ENCODE measurements around the gene MAMDC2. TPM values are rescaled to one million over a fixed set of nuclear protein-coding genes. Genes with fewer than 3 reads are reported as not detected.
"Not testable (repeated sequence)": the region's sequence is repeated elsewhere in the genome, so short reads cannot be mapped to it uniquely, and the experiment has no call there.

MAMDC2 gene
- total RNA-seq, 1 donor from 2014 or later: 211 TPM

GRCh38 chr9:70192707-70193106 is 149.1 kb downstream of the MAMDC2 start:
- no peak overlapping the region for H3K27ac Mint-ChIP-seq (ENCODE audit: unreplicated experiment)

GRCh38 chr9:70195456-70195855 is 151.8 kb downstream of the MAMDC2 start:
- Histone ChIP-seq H3K9me3 (ENCODE audit: insufficient read depth, low read depth, low read length) (no peaks in the 10 kb centered on the region), H3K4me2 (ENCODE audit: low read length) (no peak overlapping the region), H3K27me3 (ENCODE audit: insufficient read depth, low read length) (no peaks in the 10 kb centered on the region), H3K9ac (ENCODE audit: low read length) (no peak overlapping the region), H3K27ac (ENCODE audit: low read depth, low read length) (no peak overlapping the region), H4K20me1 (ENCODE audit: insufficient read depth, low read length) (no peaks in the 10 kb centered on the region), H3K4me3 (ENCODE audit: insufficient read depth, low read depth, low read length) (no peak overlapping the region), H3K4me1 (ENCODE audit: insufficient read depth, low read length) (no peaks in the 10 kb centered on the region), H2AFZ (ENCODE audit: low read depth, low read length) (no peak overlapping the region), H3K36me3 (ENCODE audit: insufficient read depth, low read length) (peaks cover 7% of the 10 kb centered on the region), H3K79me2 (ENCODE audit: insufficient read depth, low read length) (no peaks in the 10 kb centered on the region)
- Mint-ChIP-seq H3K27ac (ENCODE audit: unreplicated experiment) (no peak overlapping the region), H3K9me3 (ENCODE audit: unreplicated experiment) (no peaks in the 10 kb centered on the region), H3K4me1 (ENCODE audit: low read depth, unreplicated experiment) (peaks cover 2% of the 10 kb centered on the region), H3K36me3 (ENCODE audit: low read depth, unreplicated experiment) (peaks cover 5% of the 10 kb centered on the region), H3K4me3 (ENCODE audit: unreplicated experiment) (no peak overlapping the region), H3K27me3 (ENCODE audit: low read depth, unreplicated experiment) (no peaks in the 10 kb centered on the region)
- TF ChIP-seq EZH2 (IDR thresholded peaks at IDR 0.05; ENCODE audit: insufficient read depth, low read length): no peak
- no peak for TF ChIP-seq CTCF (IDR thresholded peaks at IDR 0.05; ENCODE audit: insufficient read depth, low read depth, low read length)
- FAIRE-seq (no peak), DNase-seq (ENCODE audit: low read depth) (peak; percentile 3)

More at GRCh38 chr9:70192707-70193106, 149.1 kb downstream of the MAMDC2 start:
- H3K4me1 ChIP-seq (ENCODE audit: insufficient read depth, low read length): no peaks in the 10 kb centered on the region
- H3K4me3 Mint-ChIP-seq (ENCODE audit: unreplicated experiment): no peak overlapping the region
- DNase-seq (ENCODE audit: low read depth): no peak
- TF ChIP-seq EZH2 (IDR thresholded peaks at IDR 0.05; ENCODE audit: insufficient read depth, low read length) (no peak), CTCF (IDR thresholded peaks at IDR 0.05; ENCODE audit: insufficient read depth, low read depth, low read length) (no peak)
- no peaks in the 10 kb centered on the region for H4K20me1 ChIP-seq (ENCODE audit: insufficient read depth, low read length)
- peaks cover 7% of the 10 kb centered on the region for H3K36me3 ChIP-seq (ENCODE audit: insufficient read depth, low read length)
- H3K4me1 Mint-ChIP-seq (ENCODE audit: low read depth, unreplicated experiment): peaks cover 2% of the 10 kb centered on the region
- no peak overlapping the region for H3K9ac ChIP-seq (ENCODE audit: low read length)
- no peak overlapping the region for H3K4me3 ChIP-seq (ENCODE audit: insufficient read depth, low read depth, low read length)
- H3K27me3 Mint-ChIP-seq (ENCODE audit: low read depth, unreplicated experiment): no peaks in the 10 kb centered on the region
- H3K9me3 Mint-ChIP-seq (ENCODE audit: unreplicated experiment): no peaks in the 10 kb centered on the region
- no peaks in the 10 kb centered on the region for H3K79me2 ChIP-seq (ENCODE audit: insufficient read depth, low read length)
- H2AFZ ChIP-seq (ENCODE audit: low read depth, low read length): no peak overlapping the region
- H3K4me2 ChIP-seq (ENCODE audit: low read length): no peak overlapping the region
- H3K9me3 ChIP-seq (ENCODE audit: insufficient read depth, low read depth, low read length): no peaks in the 10 kb centered on the region
- H3K27me3 ChIP-seq (ENCODE audit: insufficient read depth, low read length): no peaks in the 10 kb centered on the region
- H3K27ac ChIP-seq (ENCODE audit: low read depth, low read length): no peak overlapping the region
- H3K36me3 Mint-ChIP-seq (ENCODE audit: low read depth, unreplicated experiment): peaks cover 10% of the 10 kb centered on the region
- no peak for FAIRE-seq

DNA sequence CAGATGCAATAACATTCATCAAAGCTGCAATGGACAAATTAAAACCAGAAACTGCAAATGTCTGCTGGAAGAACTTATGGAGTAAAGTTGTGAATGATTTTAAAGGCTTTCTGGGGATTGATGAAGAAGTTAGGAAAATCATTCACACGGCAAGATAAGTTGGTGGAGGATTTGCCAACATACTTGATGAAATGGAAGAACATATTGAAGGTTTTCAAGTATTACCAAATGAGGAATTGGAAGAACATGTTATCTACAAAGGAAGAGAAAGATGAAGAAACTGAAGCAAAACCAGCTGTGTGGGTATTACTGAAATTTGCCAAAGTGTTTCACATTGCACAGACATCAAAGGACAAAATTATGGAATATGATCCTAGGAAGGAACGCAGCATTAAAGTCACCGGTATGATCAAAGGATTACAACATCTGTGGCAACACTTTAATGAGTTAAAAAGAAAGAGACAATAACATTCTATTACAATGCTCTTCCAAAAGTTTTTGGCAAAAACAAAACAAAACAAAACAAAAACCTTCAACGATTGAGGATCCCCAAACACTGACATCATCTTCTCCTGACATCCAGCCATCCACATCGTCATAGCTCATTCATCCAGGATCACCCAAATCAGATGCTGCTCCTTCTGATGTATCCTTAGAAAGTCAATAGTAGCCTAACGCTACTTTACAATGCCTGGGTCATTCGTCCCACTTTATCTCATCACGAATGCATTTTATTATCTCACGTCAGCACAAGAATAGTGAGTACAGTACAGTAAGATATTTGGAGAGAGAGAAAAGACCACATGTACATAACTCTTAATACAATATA is 153.8 kb downstream of the MAMDC2 start:
- H3K27me3 Mint-ChIP-seq (ENCODE audit: low read depth, unreplicated experiment): no peaks in the 10 kb centered on the region
- Histone ChIP-seq H3K9ac (ENCODE audit: low read length) (no peak overlapping the region), H3K4me2 (ENCODE audit: low read length) (no peak overlapping the region), H3K4me1 (ENCODE audit: insufficient read depth, low read length) (no peaks in the 10 kb centered on the region), H2AFZ (ENCODE audit: low read depth, low read length) (no peak overlapping the region), H3K27ac (ENCODE audit: low read depth, low read length) (no peak overlapping the region), H3K79me2 (ENCODE audit: insufficient read depth, low read length) (no peaks in the 10 kb centered on the region), H3K4me3 (ENCODE audit: insufficient read depth, low read depth, low read length) (no peak overlapping the region), H3K27me3 (ENCODE audit: insufficient read depth, low read length) (no peaks in the 10 kb centered on the region), H3K9me3 (ENCODE audit: insufficient read depth, low read depth, low read length) (no peaks in the 10 kb centered on the region), H4K20me1 (ENCODE audit: insufficient read depth, low read length) (no peaks in the 10 kb centered on the region), H3K36me3 (ENCODE audit: insufficient read depth, low read length) (peaks cover 7% of the 10 kb centered on the region)
- H3K4me3 Mint-ChIP-seq (ENCODE audit: unreplicated experiment): no peak overlapping the region
- DNase-seq (ENCODE audit: low read depth): no peak
- H3K9me3 Mint-ChIP-seq (ENCODE audit: unreplicated experiment): no peaks in the 10 kb centered on the region
- H3K27ac Mint-ChIP-seq (ENCODE audit: unreplicated experiment): no peak overlapping the region
- TF ChIP-seq EZH2 (IDR thresholded peaks at IDR 0.05; ENCODE audit: insufficient read depth, low read length) (no peak), CTCF (IDR thresholded peaks at IDR 0.05; ENCODE audit: insufficient read depth, low read depth, low read length) (no peak)
- H3K4me1 Mint-ChIP-seq (ENCODE audit: low read depth, unreplicated experiment): no peaks in the 10 kb centered on the region
- H3K36me3 Mint-ChIP-seq (ENCODE audit: low read depth, unreplicated experiment): peaks cover 5% of the 10 kb centered on the region
- FAIRE-seq: no peak

DNA sequence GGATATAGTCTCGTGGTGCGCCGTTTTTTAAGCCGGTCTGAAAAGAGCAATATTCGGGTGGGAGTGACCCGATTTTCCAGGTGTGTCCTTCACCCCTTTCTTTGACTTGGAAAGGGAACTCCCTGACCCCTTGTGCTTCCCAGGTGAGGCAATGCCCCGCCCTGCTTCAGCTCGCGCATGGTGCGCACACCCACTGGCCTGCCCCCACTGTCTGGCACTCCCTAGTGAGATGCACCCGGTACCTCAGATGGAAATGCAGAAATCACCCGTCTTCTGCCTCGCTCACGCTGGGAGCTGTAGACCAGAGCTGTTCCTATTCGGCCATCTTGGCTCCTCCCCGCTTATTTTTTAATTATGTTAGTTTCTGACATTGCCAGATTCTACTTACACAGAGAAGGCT is 161.1 kb downstream of the MAMDC2 start:
- H3K9me3 ChIP-seq (ENCODE audit: insufficient read depth, low read depth, low read length); H3K36me3 Mint-ChIP-seq (ENCODE audit: low read depth, unreplicated experiment); FAIRE-seq; H3K4me3 ChIP-seq (ENCODE audit: insufficient read depth, low read depth, low read length); H3K9me3 Mint-ChIP-seq (ENCODE audit: unreplicated experiment); H4K20me1 ChIP-seq (ENCODE audit: insufficient read depth, low read length); H3K4me2 ChIP-seq (ENCODE audit: low read length); H3K27ac Mint-ChIP-seq (ENCODE audit: unreplicated experiment); DNase-seq (ENCODE audit: low read depth); H3K27ac ChIP-seq (ENCODE audit: low read depth, low read length); H3K9ac ChIP-seq (ENCODE audit: low read length); H3K79me2 ChIP-seq (ENCODE audit: insufficient read depth, low read length); H2AFZ ChIP-seq (ENCODE audit: low read depth, low read length); H3K4me1 ChIP-seq (ENCODE audit: insufficient read depth, low read length); H3K27me3 ChIP-seq (ENCODE audit: insufficient read depth, low read length); H3K27me3 Mint-ChIP-seq (ENCODE audit: low read depth, unreplicated experiment); H3K4me3 Mint-ChIP-seq (ENCODE audit: unreplicated experiment); H3K36me3 ChIP-seq (ENCODE audit: insufficient read depth, low read length): not testable (repeated sequence)
- H3K4me1 Mint-ChIP-seq (ENCODE audit: low read depth, unreplicated experiment): peaks cover 13% of the 10 kb centered on the region

All from astrocyte (in vitro differentiated cells and primary cell).